Subcutaneous adipose tissue (tissue), 4 donors: ENCODE data around the gene ARF6. TPM values are rescaled to one million over a fixed set of nuclear protein-coding genes. Genes with fewer than 3 reads are reported as not detected.

ENCODE experiments used
- total RNA-seq, 4 donors: library from RNA; depleted of rRNA; stranded (reverse); fragments of >200 nt; gene quantifications; one replicate each; pipeline ENCODE4 v1.1.0, GENCODE V29; 2016
- TF ChIP-seq, protein P1 (sequence below): fragments of 450-650 bp; IDR thresholded peaks from one replicate; pipeline ENCODE4 v1.5.1; 2016; ENCODE audit warnings: low read depth, mild to moderate bottlenecking, control low read depth, antibody characterized with exemption, moderate library complexity

The ARF6 gene
- total RNA-seq, 4 donors from 2014 or later: 35.2 to 59.3 (median 44.5) TPM

DNA sequence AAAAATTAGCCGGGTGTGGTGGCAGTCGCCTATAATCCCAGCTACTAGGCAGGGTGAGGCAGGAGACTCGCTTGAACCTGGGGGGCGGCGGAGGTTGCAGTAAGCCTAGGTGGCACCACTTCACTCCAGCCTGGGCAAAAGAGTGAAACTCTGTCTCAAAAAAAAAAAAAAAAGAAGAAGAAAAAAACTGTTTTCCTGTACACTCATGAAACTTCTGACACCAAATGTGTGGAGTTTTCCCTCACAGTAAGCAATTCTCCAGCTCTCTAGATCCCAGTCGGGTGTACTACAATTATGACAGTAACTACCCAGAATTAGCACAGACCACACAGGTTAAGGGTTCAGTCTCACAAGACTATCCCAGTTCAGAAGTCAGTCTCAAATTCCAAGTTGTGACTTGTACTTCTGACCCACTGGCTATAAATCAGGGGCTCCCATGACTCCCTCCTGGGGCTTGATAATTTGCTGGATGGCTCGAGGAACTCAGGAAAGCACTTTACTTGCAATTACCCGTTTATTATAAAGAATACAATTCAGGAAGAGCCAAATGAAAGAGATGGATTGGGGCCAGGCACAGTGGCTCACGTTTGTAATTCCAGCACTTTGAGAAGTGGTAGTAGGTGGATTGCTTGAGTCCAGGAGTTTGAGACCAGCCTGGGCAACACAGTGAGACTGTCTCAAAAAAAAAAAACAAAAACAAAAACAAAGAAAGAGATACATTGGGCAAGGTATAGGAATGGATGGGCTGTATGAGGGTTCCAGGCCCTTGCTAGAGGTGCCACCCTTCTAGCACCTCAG is 12.4 kb upstream of the ARF6 start:
- TF ChIP-seq, protein P1, sequence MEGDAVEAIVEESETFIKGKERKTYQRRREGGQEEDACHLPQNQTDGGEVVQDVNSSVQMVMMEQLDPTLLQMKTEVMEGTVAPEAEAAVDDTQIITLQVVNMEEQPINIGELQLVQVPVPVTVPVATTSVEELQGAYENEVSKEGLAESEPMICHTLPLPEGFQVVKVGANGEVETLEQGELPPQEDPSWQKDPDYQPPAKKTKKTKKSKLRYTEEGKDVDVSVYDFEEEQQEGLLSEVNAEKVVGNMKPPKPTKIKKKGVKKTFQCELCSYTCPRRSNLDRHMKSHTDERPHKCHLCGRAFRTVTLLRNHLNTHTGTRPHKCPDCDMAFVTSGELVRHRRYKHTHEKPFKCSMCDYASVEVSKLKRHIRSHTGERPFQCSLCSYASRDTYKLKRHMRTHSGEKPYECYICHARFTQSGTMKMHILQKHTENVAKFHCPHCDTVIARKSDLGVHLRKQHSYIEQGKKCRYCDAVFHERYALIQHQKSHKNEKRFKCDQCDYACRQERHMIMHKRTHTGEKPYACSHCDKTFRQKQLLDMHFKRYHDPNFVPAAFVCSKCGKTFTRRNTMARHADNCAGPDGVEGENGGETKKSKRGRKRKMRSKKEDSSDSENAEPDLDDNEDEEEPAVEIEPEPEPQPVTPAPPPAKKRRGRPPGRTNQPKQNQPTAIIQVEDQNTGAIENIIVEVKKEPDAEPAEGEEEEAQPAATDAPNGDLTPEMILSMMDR: no peak

DNA sequence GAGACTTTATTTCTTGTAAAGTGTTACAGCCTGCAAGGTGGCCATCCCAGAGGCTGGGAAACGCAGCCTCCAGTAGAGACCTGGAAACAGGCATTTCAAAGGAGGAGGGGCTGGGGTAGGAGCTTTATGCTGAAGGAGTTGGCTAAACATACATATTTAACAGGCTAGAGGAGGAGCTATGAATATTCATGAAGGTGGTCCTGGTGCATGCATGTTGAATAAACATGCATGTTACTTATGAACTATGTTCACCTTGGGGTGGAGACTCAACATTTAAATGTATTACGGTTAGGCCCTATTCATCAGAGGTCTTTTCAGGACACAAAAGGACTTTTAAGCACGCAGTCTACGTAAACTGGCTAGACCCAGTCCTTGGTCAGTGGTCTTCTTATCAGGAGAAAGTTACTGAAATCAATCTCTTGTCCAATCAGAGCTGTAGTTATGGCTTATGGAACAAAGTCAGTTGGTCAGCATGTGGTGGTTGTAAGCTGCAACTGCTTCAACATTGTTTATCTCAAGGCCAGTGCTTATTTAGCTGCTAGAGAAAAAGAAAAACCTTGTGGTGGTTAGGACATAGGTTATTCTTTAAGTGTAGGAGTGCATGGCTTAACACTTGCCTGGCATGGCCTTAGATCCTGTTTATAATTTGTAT is 11.4 kb upstream of the ARF6 start:
- TF ChIP-seq, protein P1: no peak

GRCh38 chr14:49882826-49883694 is 9.8 kb upstream of the ARF6 start:
- TF ChIP-seq, protein P1: no peak

GRCh38 chr14:49886523-49886922 is 6.4 kb upstream of the ARF6 start:
- TF ChIP-seq, protein P1: no peak

DNA sequence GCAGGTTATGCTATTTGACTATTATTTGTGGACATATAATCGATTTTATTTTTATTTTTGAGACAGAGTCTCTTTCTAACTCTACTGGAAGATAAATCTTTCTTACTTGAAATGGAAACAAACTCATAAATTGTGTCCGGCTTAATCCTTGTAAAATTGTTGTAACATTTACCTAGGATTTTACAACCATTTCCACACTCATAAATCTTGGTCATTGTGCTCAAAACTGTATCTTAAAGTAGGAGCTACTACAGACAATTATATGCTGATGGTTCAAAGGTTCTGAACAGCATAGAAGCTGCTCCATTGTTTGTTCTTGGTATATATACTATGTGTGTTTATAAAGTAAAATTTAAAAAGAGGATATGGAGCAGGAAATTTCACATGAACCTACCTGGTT is 4.6 kb upstream of the ARF6 start:
- TF ChIP-seq, protein P1: no peak

DNA sequence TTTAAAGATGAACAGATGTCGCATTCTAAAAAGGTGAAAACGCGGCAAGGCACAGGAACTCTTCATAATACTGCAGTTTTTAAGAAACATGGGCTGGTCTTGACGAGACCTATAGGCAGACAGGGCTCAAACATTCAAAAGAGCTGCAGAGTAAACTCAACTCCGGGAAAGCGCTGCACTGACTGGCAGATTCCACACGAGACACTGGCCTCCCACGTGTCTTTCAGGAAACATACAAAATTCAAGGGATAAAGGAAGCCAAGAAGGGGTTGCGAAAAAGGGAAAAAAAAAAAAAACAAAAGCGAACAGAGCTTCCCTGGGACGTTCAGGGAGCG is 614 bp upstream of the ARF6 start:
- TF ChIP-seq, protein P1: no peak
